HG03520 (cell line): ENCODE results near the gene FLNC.

Experiments
- ATAC-seq: cut with Tn5 transposase; IDR thresholded peaks from one replicate; pipeline ENCODE4 v1.9.1; 2021; ENCODE audit warnings: mild to moderate bottlenecking, moderate library complexity; ENCODE audit not compliant: unreplicated experiment

The FLNC gene

DNA sequence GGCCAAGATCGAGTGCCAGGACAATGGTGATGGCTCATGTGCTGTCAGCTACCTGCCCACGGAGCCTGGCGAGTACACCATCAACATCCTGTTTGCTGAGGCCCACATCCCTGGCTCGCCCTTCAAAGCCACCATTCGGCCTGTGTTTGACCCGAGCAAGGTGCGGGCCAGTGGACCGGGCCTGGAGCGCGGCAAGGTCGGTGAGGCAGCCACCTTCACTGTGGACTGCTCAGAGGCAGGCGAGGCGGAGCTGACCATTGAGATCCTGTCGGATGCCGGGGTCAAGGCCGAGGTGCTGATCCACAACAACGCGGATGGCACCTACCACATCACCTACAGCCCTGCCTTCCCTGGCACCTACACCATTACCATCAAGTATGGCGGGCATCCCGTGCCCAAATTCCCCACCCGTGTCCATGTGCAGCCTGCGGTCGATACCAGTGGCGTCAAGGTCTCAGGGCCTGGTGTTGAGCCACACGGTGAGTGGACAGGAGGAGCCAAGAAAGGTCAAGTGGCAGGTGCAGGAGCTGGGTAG lies 14.6 kb downstream of the FLNC start:
- no peak for ATAC-seq

DNA sequence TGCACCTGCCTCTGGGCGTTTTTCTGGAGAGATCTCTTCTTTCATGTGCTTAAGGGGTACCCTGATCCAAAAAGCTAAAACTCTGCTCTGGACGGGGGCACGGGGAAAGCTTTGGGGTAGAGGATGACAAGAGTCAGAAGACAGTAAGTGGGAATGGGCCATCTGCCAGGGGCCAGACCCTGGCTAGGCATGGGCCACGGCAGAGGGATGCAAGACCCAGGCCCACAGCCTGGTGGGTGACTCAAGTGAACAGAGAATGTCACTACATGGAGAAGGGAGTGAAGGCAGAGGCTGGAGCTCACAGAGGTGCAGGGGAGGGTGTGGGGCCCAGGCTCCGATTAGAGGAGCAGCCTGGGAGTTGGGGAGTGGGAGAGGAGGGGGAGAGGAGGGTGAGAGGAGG lies 15.3 kb downstream of the FLNC start:
- no peak for ATAC-seq

DNA sequence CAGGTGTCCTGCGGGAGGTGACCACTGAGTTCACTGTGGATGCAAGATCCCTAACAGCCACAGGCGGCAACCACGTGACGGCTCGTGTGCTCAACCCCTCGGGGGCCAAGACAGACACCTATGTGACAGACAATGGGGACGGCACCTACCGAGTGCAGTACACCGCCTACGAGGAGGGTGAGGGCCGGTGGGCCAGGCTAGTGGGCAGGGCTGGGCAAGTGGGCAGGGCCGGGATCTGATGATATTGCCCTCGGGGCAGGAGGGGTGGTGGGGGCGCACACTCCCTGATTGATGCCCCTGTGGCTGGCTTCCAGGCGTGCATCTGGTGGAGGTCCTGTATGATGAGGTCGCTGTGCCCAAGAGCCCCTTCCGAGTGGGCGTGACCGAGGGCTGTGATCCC lies 15.8 kb downstream of the FLNC start:
- no peak for ATAC-seq

DNA sequence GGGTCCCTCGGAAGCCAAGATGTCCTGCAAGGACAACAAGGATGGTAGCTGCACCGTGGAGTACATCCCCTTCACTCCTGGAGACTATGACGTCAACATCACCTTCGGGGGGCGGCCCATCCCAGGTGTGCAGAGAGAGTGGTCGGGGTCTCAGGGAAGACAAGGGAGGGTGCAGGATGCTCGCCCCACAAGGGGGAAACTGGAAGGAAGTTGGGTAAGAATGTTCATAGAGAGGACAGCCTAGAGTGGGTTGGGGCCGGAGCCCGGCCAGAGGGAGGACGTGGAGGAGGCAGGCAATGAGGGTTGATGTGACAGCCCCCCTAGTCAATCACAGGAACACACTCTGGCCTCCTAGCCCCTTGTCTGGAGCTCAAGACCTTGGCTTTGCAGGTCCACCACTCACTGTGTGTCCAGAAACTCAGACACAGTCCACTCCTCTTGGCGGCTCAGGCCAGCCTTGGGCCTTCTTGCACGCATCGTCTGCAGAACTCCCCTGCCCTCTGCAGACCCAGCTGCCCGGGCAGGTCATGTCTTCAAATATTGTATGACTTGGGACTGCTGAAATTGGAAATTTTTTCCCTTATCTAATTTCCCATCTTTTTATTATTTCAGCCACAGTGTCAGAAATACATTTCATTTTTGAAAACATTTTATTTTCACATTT lies 16.7 kb downstream of the FLNC start:
- ATAC-seq = no peak

DNA sequence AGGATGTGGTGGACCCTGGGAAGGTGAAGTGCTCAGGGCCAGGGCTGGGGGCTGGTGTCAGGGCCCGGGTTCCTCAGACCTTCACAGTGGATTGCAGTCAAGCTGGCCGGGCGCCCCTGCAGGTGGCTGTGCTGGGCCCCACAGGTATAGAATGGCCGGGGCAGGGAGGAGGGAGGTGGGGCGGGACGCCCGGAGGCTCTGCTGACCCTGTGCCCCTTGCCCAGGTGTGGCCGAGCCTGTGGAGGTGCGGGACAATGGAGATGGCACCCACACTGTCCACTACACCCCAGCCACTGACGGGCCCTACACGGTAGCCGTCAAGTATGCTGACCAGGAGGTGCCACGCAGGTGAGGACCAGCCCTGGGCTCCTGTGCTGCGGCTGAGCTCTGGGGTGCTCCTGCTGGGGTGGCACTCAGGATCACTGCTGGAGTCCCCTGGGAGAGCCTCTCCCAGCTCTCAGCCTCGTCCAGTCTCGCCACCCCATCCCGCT lies 17.6 kb downstream of the FLNC start:
- ATAC-seq = no peak

DNA sequence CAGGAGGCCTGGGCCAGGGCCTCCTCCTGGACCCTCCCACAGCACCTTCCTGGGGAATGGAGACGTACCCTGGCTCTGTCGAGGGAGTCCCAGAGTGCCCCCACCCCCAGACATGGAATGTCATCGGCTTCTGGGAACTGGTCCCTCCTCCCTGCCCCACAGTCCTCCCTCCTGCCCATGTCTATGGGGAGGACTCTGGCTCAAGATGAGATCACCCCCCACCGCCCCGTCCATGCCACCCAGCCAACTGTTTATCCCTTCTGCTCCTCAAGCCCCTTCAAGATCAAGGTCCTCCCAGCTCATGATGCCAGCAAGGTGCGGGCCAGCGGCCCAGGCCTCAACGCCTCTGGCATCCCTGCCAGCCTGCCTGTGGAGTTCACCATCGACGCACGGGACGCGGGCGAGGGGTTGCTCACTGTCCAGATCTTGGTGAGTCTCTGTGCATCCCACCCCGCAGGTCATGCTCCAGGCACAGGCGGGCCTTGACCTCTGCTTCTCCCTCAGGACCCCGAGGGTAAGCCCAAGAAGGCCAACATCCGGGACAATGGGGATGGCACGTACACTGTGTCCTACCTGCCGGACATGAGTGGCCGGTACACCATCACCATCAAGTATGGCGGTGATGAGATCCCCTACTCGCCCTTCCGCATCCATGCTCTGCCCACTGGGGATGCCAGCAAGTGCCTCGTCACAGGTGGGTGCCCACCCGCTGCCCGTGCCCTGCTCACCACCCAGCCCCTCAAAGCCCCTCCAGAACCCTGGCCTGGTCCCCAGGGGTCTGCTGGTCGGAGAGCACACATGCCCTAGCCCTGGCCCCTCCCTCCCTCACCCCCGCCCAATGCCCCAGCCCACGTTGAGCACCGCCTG lies 18.3 kb downstream of the FLNC start:
- no peak for ATAC-seq

DNA sequence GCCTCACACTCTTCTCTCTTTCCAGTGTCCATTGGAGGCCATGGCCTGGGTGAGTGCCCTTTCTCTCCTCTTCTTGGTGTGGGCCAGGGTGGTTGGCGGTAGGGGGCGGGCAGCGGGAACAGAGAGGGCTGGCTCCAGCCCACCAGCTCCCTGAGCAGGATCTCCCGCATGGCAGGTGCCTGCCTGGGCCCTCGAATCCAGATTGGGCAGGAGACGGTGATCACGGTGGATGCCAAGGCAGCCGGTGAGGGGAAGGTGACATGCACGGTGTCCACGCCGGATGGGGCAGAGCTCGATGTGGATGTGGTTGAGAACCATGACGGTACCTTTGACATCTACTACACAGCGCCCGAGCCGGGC lies 18.9 kb downstream of the FLNC start:
- ATAC-seq = no peak

DNA sequence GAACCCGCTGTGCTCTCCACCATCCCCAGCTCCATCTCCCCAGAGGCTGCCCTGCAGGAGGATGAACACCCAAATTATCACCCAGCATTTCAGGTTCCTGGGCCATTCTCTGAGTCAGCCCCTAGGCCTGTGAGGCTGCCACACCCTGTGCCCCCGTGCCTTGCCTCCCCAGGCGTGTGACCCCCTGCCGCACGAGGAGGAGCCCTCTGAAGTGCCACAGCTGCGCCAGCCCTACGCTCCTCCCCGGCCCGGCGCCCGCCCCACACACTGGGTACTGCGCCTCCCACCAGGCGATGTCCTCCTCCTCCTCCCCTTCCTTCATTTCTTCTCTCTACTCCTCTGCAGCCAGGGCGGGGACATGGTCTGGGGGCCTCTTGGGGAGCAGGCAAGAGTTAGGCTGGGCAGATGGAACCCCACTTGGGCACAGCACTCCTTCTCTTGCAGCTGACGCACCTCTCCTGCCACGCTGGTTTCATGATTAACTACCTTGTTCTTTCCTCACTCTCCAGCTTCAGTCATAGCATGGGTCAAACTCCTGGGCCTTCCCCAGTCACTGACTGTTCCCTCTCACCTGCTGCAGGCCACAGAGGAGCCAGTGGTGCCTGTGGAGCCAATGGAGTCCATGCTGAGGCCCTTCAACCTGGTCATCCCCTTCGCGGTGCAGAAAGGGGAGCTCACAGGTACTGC lies 19.7 kb downstream of the FLNC start:
- no peak for ATAC-seq

DNA sequence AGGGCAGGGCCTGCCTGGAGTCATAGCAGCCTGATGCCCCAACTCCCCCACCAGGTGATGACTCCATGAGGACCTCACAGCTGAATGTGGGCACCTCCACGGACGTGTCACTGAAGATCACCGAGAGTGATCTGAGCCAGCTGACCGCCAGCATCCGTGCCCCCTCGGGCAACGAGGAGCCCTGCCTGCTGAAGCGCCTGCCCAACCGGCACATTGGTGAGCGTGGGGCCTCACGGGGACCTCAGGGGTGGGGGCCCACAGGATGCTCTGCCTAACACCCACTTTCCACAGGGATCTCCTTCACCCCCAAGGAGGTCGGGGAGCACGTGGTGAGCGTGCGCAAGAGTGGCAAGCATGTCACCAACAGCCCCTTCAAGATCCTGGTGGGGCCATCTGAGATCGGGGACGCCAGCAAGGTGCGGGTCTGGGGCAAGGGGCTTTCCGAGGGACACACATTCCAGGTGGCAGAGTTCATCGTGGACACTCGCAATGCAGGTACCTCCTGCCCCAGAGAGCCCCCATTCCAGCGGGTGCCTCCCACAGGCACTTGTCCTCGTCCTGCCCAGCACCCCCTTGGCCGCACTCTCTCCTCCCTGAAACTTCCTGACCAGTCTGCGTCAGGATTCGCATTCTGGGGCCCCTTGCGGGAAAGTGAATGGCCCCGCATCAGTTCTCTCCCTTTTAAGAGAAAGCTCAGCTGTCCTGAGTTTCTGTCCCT lies 22.5 kb downstream of the FLNC start:
- no peak for ATAC-seq

DNA sequence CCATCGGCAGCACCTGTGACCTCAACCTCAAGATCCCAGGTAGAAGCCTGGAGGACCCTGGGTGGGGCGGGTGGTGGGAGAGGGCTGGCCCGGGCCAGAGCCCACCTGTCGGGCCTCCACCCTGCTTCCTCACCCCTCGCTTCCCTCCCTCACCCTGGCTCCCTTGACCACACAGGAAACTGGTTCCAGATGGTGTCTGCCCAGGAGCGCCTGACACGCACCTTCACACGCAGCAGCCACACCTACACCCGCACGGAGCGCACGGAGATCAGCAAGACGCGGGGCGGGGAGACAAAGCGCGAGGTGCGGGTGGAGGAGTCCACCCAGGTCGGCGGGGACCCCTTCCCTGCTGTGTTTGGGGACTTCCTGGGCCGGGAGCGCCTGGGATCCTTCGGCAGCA lies 23.6 kb downstream of the FLNC start:
- no peak for ATAC-seq

DNA sequence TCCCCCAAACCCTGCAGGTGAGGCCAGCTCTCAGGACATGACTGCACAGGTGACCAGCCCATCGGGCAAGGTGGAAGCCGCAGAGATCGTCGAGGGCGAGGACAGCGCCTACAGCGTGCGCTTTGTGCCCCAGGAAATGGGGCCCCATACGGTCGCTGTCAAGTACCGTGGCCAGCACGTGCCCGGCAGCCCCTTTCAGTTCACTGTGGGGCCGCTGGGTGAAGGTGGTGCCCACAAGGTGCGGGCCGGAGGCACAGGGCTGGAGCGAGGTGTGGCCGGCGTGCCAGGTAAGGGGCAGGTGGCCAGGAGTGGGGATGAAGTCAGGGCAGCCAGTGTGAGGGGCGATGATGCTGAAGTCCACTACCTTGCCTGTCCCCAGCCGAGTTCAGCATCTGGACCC lies 24.2 kb downstream of the FLNC start:
- ATAC-seq = no peak

DNA sequence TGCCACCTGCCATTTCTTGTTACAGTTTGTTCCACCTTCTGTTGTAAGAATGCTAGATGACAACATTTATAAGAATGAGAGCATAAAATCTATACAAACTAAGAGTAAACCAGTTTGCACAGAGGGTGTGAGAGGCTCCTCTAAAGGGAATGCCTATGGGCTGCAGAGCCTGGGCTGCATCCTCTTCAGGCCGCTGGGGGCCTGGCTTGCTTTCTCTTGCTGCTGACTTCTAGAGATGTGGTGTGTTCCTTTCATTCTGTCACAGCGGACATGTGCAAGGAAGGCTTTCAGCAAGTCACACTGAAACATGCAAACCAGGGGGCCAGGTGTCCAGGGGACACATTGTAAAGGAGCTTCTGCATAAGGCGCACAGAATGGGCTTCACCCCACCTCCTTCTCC lies 25.4 kb downstream of the FLNC start:
- no peak for ATAC-seq

DNA sequence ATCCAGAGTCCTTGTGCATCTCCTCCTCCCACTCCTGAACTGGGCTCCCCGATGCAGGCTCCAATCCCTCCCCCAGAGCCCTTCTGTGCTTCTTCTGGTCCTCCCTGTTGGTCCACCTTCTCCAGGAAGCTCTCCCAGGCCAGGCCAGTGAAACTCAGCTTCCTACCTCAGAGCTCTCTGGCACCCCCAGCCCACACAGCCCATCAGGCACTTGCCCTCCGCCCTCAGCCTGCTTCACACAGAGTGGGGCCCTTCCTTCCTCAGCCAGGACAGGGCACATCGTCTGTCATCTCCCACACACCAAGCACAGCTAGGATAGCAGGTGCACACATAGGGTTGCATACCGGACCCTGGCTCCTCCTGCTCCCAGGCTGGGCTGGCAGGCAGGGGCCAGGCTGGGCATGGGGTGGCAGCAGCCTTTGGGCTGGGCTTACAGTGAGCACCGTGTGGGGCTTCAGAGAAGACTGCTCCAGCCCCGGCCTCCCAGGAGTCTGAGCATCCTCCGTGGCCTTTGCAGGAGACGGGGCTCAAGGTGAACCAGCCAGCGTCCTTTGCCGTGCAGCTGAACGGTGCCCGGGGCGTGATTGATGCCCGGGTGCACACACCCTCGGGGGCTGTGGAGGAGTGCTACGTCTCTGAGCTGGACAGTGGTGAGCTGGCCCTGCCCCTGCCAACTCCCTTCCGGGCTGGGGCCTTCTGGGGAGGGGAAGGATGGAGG lies 26.0 kb downstream of the FLNC start:
- ATAC-seq = no peak

DNA sequence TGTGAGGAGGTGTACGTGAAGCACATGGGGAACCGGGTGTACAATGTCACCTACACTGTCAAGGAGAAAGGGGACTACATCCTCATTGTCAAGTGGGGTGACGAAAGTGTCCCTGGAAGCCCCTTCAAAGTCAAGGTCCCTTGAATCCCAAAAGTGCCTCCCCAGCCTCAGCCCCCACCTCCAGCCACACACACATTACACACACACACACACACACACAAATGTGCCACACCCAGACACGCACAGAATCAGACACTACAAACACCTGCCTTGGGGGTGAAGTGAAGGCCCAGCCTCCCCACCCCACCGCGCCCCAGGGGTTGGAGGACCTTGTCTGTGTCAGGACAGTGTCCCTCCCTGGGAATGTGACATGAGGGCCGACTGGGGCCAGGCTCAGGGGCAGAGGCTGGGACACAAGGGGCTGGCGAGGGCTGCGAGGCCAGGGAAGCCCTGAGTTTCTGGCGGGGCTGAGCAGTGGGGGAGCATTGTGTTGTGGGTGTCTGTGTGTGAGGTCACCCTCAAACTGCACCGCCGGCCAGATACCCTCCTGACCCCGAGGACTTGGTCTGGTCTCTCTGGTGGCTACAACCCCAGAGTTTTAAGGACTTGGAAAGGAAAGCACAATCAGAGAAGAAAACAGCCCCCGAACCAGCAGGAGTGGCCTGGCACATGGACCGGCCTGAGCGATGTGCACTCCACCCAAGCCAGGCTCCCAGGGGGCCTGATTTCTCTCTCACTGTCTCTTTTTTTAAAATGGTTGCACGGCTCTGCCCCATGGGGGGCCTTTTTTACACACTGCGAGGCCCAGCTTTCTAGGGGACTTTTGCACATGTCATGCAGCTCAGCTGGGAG lies 28.4 kb downstream of the FLNC start:
- ATAC-seq = no peak

DNA sequence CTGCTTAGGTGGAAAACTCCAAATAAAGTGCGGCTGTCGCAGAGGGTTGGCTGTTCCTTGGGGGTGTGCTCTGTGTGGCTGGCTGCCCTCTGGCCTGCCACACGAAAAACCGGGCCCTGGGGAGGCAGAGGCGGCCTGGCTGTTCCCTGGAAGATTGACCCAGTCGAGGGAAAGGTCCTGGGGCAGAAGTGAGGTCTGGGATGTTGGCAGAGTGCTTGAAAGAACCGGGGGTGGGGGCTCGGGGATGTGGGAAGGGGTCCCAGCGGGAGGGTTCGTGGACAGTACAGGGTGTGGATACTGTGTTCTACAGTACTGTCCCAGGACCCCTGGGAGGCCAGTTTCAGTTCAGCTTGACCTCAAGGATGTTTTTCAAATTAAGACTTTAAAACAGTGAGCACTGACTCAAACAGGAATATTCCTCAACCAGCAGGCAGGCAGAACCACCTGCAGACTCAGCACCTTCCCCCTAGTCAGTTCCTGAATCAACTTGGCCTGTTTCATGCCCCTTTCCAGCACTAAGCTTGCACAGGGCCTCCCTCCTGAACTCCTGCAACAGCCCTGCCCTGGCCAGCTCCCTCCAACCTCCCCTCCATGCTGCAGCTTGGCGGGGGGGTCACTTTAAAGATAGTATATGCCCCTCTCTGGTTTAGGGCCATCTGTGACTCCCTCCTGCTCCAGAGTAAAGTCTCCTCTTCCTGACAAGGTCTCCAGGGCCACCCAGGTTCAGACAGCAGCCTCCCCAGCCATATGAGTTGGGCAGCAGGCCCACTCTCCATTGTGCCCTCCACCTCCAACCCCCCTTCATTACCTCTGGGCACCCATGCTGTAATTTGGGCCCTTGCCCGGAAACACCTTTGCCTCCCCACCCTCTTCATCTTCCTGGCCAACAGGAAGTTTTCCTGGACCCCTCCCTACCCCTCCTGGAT lies 29.3 kb downstream of the FLNC start:
- no peak for ATAC-seq

DNA sequence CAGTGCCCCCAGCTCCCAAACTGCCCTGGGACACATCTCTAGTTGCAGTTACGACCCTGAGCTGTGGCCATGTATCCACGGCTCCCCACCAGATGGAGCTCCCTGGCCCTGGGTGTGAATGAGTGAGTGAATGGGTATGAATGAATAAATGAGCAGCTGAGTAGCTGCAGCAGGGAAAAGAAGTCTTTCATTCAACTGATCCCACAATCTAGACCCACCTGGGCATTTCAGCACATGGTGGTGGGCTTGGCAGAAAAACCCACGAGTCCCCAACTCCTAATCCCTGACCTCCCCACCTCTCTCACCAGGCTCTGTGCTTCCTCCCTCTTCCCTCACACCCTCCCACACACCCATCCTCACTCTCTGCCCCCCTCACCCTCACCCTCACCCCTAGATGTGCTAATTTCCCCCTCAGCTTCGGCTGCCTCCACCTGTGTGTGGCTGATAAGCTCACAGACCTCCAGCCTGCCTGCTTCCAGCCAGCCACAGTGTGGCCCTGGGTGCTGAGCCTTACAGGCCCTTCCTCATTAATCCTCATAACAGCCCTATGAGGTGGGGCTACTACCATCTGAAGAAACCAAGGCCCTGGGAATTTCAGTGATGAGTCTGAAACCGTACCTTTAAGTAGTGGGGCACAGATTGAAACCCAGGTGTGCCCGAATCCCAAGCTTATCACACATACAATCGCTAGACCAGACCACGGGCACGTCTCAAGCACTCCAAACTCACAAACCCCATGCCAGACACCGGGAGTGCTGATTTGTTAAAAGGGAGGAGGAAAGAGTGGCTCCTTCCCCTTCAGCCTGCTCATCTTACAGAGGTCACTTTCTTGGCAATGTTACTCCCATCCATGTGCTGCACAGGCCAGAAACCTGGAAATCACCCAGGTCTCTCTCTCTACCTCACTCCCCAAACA lies 30.2 kb downstream of the FLNC start:
- no peak for ATAC-seq

DNA sequence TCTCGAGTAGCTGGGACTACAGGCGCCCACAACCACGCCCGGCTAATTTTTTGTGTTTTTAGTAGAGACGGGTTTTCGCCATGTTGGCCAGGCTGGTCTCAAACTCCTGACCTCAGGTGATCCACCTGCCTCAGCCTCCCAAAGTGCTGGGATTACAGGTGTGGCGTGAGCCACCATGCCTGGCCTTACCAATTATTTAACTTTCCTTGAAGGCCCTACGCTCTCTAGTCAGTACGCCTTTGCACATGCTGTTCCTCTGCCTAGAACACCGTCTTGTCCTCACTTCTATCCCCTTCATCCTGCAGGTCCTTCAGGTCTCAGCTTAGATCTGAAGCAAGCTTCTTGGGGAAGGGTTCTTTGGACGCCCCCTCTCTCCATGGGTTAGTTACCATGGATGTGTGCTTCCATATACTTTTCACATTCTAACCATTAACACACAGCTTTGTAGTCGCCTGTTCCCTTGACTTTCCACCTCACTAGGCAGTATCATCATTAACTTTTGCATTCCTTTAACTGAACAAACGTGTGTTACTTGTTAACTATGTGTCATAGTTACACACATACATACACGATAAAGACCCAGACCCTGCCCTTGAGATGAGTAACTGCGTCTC lies 31.9 kb downstream of the FLNC start:
- ATAC-seq = no peak
